ENCODE measurements around the gene THOC2. TPM values are rescaled to one million over a fixed set of nuclear protein-coding genes. Genes with fewer than 3 reads are reported as not detected.
"Not testable (repeated sequence)": the region's sequence is repeated elsewhere in the genome, so short reads cannot be mapped to it uniquely, and the experiment has no call there.

Gene THOC2
- total and polyA plus RNA-seq, 9 donors = 48.5 to 67.8 (median 56.4) TPM

DNA sequence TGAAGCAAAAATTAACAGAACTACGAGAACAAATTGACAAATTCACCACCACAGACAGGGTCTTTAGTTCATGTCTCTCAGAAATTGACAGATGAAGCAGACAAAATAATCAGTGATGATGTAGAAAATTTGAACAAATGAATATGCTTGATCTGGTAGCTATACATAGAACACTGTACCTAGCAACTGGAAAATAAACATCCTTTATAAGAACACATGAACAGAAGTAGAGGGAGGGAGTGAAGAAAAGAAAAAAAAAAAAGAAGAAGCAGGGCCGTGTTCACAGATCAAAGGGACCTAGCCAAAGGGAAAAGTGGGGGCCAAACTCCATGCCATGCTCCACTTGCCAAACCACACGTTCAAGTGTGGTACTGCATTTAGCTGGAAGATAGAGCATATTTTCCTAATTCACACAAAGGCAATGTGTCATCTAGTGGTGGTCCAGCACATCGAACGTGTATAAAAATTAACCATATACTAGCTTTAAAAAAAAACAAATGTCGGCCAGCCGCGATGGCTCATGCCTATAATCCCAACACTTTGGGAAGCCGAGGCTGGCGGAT lies 5.6 kb upstream of the THOC2 start:
- H3K27me3 ChIP-seq (ENCODE audit: control insufficient read depth, insufficient read depth, low read length) = no peaks in the 10 kb centered on the region
- no peaks in the 10 kb centered on the region for H3K36me3 ChIP-seq (ENCODE audit: control insufficient read depth, insufficient read depth, low read length)
- H3K9me3 ChIP-seq (replicated peaks; ENCODE audit: control insufficient read depth, low read depth, low read length) = no peaks in the 10 kb centered on the region
- peak; percentile 1 for DNase-seq
- no peak overlapping the region for H3K4me3 ChIP-seq (ENCODE audit: low read length)
- no peak overlapping the region for H3K27ac ChIP-seq (ENCODE audit: low read length)
- WGBS (ENCODE audit: insufficient coverage) = 20% methylated on average over 1 of the region's 10 CpGs
- no peaks in the 10 kb centered on the region for H3K4me1 ChIP-seq (ENCODE audit: control insufficient read depth, insufficient read depth, low read length)

- H3K27ac ChIP-seq (ENCODE audit: low read length) = no peak overlapping the region
- peak; percentile 2 for DNase-seq
- WGBS (ENCODE audit: insufficient coverage) = 20% methylated on average over 1 of the region's 2 CpGs
- H3K36me3 ChIP-seq (ENCODE audit: control insufficient read depth, insufficient read depth, low read length) = no peaks in the 10 kb centered on the region
- no peak overlapping the region for H3K4me3 ChIP-seq (ENCODE audit: low read length)
- H3K4me1 ChIP-seq (ENCODE audit: control insufficient read depth, insufficient read depth, low read length) = peaks cover 4% of the 10 kb centered on the region
- H3K27me3 ChIP-seq (ENCODE audit: control insufficient read depth, insufficient read depth, low read length) = no peaks in the 10 kb centered on the region
- no peaks in the 10 kb centered on the region for H3K9me3 ChIP-seq (replicated peaks; ENCODE audit: control insufficient read depth, low read depth, low read length)
Measured at GRCh38 chrX:123736333-123736921, 3.6 kb upstream of the THOC2 start.

- H3K27me3 ChIP-seq (ENCODE audit: control insufficient read depth, insufficient read depth, low read length); H3K27ac ChIP-seq (ENCODE audit: low read length); H3K4me3 ChIP-seq (ENCODE audit: low read length); H3K4me1 ChIP-seq (ENCODE audit: control insufficient read depth, insufficient read depth, low read length); H3K36me3 ChIP-seq (ENCODE audit: control insufficient read depth, insufficient read depth, low read length); DNase-seq; H3K9me3 ChIP-seq (replicated peaks; ENCODE audit: control insufficient read depth, low read depth, low read length): not testable (repeated sequence)
- WGBS (ENCODE audit: insufficient coverage) = no CpG with 5 or more reads among the region's 1 CpG
Measured at GRCh38 chrX:123735137-123735536, 2.3 kb upstream of the THOC2 start.

DNA sequence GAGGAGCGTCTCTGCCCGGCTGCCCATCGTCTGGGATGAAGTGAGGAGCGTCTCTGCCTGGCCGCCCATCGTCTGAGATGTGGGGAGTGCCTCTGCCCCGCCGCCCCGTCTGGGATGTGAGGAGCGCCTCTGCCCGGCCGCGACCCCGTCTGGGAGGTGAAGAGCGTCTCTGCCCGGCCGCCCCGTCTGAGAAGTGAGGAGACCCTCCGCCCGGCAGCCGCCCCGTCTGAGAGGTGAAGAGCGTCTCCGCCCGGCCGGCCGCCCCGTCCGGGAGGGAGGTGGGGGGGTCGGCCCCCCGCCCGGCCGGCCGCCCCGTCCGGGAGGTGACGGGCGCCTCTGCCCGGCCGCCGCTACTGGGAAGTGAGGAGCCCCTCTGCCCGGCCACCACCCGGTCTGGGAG lies 1.2 kb upstream of the THOC2 start:
- H3K27me3 ChIP-seq (ENCODE audit: control insufficient read depth, insufficient read depth, low read length); H3K4me3 ChIP-seq (ENCODE audit: low read length); H3K27ac ChIP-seq (ENCODE audit: low read length); DNase-seq; H3K4me1 ChIP-seq (ENCODE audit: control insufficient read depth, insufficient read depth, low read length); H3K36me3 ChIP-seq (ENCODE audit: control insufficient read depth, insufficient read depth, low read length); H3K9me3 ChIP-seq (replicated peaks; ENCODE audit: control insufficient read depth, low read depth, low read length): not testable (repeated sequence)
- WGBS (ENCODE audit: insufficient coverage) = 90% methylated on average over 33 of the region's 43 CpGs

DNA sequence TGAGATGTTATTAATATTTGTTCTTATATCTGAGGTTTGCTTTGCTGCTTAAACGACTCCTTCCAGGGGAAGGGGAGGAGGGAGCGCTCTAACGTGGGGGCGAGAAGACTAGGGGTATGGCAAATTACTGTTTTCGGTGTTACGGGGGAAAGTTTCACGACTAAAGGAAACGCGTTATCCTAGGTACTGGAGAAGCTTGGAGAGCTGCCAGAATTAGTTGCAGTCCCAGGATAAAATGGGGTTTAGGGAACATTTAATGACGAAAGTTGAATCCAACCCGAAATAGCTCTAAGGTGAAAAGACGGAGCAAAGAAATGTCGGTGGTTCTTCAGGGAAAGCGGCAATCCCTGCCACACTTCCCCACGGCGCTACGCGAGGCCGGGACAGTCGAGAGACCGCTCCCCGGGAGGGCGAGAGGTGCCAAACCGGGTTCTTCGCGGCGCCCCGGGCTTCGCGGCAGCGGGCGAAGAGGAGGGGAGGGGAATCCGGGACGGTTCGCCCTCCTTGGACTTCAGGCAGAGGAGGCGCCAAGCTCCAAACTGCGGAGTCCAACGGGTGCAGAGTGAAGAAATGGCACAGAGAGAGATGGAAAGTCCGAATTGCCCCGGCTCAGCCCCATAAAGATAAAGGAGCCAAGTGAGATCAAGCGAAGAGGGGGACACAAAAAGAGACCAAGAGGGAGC lies 724 bp downstream of the THOC2 start:
- WGBS (ENCODE audit: insufficient coverage) = 30% methylated on average over 41 of the region's 41 CpGs
- DNase-seq = peak; percentile 26

DNA sequence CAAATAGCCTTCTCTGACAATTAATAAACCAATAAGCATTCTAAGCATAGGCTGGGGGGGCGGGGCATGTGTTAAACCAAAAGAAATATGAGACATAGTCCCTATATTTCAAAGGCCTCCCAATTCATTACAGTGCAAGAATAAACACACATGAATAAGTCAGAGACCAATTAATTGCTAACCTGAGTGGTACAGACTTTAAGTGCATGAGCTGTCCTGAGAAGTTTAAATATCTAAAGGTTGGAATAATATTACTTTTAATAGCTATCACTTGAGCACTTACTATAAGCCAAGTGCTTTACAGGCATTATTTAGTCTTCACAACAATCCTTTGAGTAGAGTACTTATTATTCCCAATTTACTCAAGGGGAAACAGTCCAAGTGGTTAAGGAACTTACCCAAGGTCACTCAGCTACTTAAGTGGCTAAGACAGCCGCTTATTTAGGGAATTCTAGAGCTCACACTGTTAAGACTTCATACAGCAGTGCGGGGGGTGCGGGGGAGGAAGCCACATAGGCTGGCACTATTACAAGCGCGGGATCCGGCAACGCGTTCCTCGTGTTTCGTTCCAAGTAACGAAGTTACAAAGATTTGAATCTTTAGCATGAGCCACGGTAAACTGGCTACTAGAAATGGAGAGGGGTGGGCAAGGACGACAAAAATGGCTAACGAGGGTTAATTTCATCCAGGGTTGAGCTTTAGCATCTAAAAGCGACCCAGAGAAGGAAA lies 1.4 kb downstream of the THOC2 start:
- Histone ChIP-seq H3K36me3 (ENCODE audit: control insufficient read depth, insufficient read depth, low read length) (no peaks in the 10 kb centered on the region), H3K4me1 (ENCODE audit: control insufficient read depth, insufficient read depth, low read length) (peaks cover 4% of the 10 kb centered on the region), H3K9me3 (replicated peaks; ENCODE audit: control insufficient read depth, low read depth, low read length) (no peaks in the 10 kb centered on the region), H3K27me3 (ENCODE audit: control insufficient read depth, insufficient read depth, low read length) (no peaks in the 10 kb centered on the region), H3K27ac (ENCODE audit: low read length) (peak overlapping the region; percentile 91), H3K4me3 (ENCODE audit: low read length) (peak overlapping the region; percentile 88)
- DNase-seq = peak; percentile 14
- 26% methylated on average over 15 of the region's 16 CpGs for WGBS (ENCODE audit: insufficient coverage)

More for the DNA sequence above, 724 bp downstream of the THOC2 start:
- Histone ChIP-seq H3K27ac (ENCODE audit: low read length) (peak overlapping the region; percentile 91), H3K36me3 (ENCODE audit: control insufficient read depth, insufficient read depth, low read length) (no peaks in the 10 kb centered on the region), H3K4me1 (ENCODE audit: control insufficient read depth, insufficient read depth, low read length) (peaks cover 4% of the 10 kb centered on the region), H3K9me3 (replicated peaks; ENCODE audit: control insufficient read depth, low read depth, low read length) (no peaks in the 10 kb centered on the region), H3K4me3 (ENCODE audit: low read length) (peak overlapping the region; percentile 88), H3K27me3 (ENCODE audit: control insufficient read depth, insufficient read depth, low read length) (no peaks in the 10 kb centered on the region)

- Histone ChIP-seq H3K27ac (ENCODE audit: low read length) (no peak overlapping the region), H3K9me3 (replicated peaks; ENCODE audit: control insufficient read depth, low read depth, low read length) (no peaks in the 10 kb centered on the region), H3K27me3 (ENCODE audit: control insufficient read depth, insufficient read depth, low read length) (no peaks in the 10 kb centered on the region), H3K4me3 (ENCODE audit: low read length) (no peak overlapping the region), H3K4me1 (ENCODE audit: control insufficient read depth, insufficient read depth, low read length) (peaks cover 4% of the 10 kb centered on the region), H3K36me3 (ENCODE audit: control insufficient read depth, insufficient read depth, low read length) (no peaks in the 10 kb centered on the region)
- DNase-seq = no peak
- WGBS (ENCODE audit: insufficient coverage) = no CpG with 5 or more reads among the region's 3 CpGs
Measured at GRCh38 chrX:123728554-123728953, 4.3 kb downstream of the THOC2 start.

GRCh38 chrX:123728016-123728415 lies 4.8 kb downstream of the THOC2 start:
- Histone ChIP-seq H3K27me3 (ENCODE audit: control insufficient read depth, insufficient read depth, low read length) (no peaks in the 10 kb centered on the region), H3K36me3 (ENCODE audit: control insufficient read depth, insufficient read depth, low read length) (no peaks in the 10 kb centered on the region), H3K9me3 (replicated peaks; ENCODE audit: control insufficient read depth, low read depth, low read length) (no peaks in the 10 kb centered on the region), H3K4me3 (ENCODE audit: low read length) (no peak overlapping the region), H3K27ac (ENCODE audit: low read length) (no peak overlapping the region), H3K4me1 (ENCODE audit: control insufficient read depth, insufficient read depth, low read length) (peaks cover 4% of the 10 kb centered on the region)
- DNase-seq = no peak
- whole genome bisulfite sequencing (ENCODE audit: insufficient coverage) = no CpG with 5 or more reads among the region's 3 CpGs

- DNase-seq; H3K36me3 ChIP-seq (ENCODE audit: control insufficient read depth, insufficient read depth, low read length); H3K9me3 ChIP-seq (replicated peaks; ENCODE audit: control insufficient read depth, low read depth, low read length); H3K27me3 ChIP-seq (ENCODE audit: control insufficient read depth, insufficient read depth, low read length); H3K4me3 ChIP-seq (ENCODE audit: low read length); H3K27ac ChIP-seq (ENCODE audit: low read length); H3K4me1 ChIP-seq (ENCODE audit: control insufficient read depth, insufficient read depth, low read length): not testable (repeated sequence)
- WGBS (ENCODE audit: insufficient coverage) = no CpG with 5 or more reads among the region's 1 CpG
Measured at GRCh38 chrX:123722193-123722592, 10.7 kb downstream of the THOC2 start.

GRCh38 chrX:123720486-123720885 lies 12.4 kb downstream of the THOC2 start:
- no peaks in the 10 kb centered on the region for H3K27me3 ChIP-seq (ENCODE audit: control insufficient read depth, insufficient read depth, low read length)
- H3K4me1 ChIP-seq (ENCODE audit: control insufficient read depth, insufficient read depth, low read length) = no peaks in the 10 kb centered on the region
- no CpG with 5 or more reads among the region's 2 CpGs for WGBS (ENCODE audit: insufficient coverage)
- no peak for DNase-seq
- no peak overlapping the region for H3K4me3 ChIP-seq (ENCODE audit: low read length)
- no peak overlapping the region for H3K27ac ChIP-seq (ENCODE audit: low read length)
- peaks cover 4% of the 10 kb centered on the region for H3K9me3 ChIP-seq (replicated peaks; ENCODE audit: control insufficient read depth, low read depth, low read length)
- H3K36me3 ChIP-seq (ENCODE audit: control insufficient read depth, insufficient read depth, low read length) = no peaks in the 10 kb centered on the region

Data from muscle of leg (tissue), 11 donors.